Stimulated activated CD4-positive, alpha-beta T cell treated with anti-CD3 and anti-CD28 coated beads, Interleukin-4, amount 100 ng/mL, for 48 hours (primary cell): Measurements from ENCODE around the gene ETS1.
A peak's percentile ranks its signal among the peaks of the same experiment; 100 is the strongest.

Experiments
- DNase-seq, 2 donors: peaks; one replicate each; pipeline ENCODE4 v3.0.0-alpha.2; 2020; ENCODE audit warnings: low read depth in 2 of 2

ETS1 gene

DNA sequence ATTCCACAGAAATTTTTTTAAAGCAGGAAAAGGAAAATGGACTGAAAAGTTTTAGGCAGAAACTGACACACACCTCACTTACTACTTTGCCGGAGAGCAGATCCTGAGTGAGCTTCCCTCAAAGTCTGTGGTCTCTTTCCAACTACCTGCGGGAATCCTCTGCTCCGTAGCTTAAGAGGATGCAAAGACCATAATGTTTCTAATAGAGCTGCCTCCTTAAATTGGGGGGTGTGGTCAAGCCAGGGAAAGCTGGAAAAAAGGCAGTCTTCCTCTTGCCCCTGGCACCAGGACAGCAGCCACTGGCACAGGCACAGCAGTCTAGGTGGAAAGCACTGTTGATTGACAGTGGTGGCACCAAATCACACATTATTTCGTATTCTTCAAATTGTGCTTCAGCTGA lies at the start of gene ETS1:
Gene ETS1 (minus strand): TSS at position 144 of the 400 bp plus-strand sequence. CDS start 14,428 bp downstream, outside the sequence.
- DNase-seq: no peak

DNA sequence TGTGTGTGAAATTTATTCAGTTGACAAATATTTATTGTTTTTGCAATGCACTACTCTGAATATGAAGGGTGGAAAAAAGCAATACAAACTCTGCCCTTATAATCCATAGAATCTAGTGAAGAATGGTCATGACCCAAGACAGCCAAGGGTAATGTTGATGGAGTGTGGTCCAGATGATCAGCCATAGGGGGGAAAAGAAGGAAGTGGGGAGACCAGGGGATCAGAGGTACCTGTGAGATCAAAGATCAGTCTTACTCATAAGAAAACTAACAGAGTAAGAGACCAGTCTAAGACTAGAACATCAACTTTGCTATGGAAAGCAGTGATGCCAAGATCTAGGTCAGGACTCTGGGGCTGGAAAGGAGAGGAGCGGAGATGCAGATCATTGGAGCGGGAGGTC lies 47.0 kb upstream of the ETS1 start:
- no peak for DNase-seq

- DNase-seq: no peak
Measured at GRCh38 chr11:128633384-128633965, 46.1 kb upstream of the ETS1 start.

GRCh38 chr11:128632141-128632791 lies 44.9 kb upstream of the ETS1 start:
- peak in 1 of 2 donors; percentile 33 for DNase-seq

- DNase-seq: peak; percentile 87 to 95
Measured at GRCh38 chr11:128630367-128631230, 43.2 kb upstream of the ETS1 start.

DNA sequence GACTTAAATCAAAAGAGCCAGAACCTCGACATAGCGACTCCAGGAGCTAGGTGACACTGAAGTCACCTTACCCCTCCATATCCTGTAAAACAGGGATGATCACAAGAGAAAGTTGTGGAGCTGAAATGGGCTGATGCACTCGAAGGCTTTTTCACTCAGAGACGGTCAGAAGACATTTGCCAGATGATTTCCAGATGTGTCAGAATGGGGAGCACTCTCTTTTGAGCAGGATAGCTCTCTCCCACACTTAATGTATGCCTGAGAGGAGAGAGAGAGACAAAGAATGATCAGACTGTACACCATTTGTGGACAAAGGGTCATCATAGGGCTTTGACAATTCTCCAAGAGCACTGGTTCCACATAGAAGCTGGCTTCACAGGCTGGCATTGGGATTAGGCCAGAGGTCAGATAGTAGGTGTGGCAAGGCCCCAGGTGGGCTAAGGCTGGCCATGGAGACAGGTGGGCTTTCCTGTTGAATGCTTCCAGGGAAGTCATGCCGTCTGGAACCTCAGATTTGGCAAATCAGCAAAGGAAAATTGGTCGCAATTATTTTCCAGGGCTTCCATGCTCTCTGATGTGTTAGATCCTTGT lies 42.3 kb upstream of the ETS1 start:
- DNase-seq: no peak

DNA sequence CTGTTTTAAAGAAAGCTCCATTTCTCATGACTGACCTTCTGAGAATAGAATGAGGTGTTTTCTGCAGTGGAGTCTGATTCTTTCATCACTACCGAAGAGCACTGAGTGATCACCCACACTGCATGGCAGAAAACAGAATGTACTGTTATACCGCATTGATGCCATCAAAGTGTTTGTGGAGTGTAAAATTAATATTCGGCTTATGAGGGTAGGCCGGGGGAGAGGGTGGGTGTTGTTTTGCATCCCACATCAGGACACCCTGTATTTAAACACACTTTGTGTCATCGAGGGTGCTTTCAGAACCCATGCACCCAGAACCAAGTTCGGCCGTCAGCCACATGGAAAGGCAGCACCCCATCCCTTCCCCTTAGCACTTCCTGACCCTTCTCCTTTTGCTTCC lies 41.3 kb upstream of the ETS1 start:
- no peak for DNase-seq

DNA sequence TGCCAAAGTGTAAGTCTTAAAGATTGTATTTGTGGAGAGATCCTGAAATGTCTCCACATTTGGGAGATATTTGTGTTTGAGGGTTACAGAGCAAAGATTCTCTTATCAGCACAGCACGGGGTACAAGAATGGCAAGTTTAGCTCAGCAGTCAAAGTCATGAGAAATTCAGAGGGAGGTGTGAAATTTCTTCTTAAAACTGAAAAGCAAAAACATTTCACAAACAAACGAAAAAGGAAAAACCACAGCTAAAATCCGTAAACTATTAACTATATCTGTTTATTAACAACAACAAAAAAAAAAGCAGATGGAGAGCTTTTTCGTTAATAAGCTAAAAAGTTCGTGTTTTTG lies 40.9 kb upstream of the ETS1 start:
- DNase-seq: no peak

DNA sequence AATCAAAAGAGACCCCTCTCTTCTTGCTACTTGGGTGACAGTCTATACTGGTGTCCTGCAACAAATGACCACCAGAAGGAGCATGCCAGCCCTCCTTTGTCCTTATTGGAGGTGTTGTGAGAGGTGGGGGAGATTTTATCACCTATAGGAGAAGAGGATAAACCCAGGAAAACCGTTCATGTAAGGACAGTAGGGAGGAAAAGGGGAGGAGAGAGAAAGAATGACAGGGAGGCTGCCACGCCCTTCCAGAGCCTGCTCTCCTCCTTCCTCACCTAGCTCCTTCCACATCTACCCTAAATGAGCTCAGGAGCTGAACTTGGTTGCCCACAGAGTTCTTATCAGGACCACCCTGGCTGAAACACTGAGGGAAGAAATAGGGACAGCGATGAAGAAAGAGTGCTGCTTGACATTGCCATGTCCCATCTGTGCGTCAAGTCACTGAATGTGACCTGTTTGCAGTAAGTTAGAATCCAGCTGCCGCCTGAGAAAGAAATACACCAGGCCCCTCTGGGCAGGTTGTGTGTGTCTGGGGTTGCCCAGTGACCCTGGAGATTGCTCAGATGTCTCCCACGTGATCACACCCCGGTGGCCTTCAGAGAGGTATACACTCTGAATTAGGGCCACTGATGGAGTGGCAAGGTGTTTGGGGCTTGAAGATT lies 40.4 kb upstream of the ETS1 start:
- DNase-seq: no peak

GRCh38 chr11:128626913-128627665 lies 39.7 kb upstream of the ETS1 start:
- DNase-seq: no peak

DNA sequence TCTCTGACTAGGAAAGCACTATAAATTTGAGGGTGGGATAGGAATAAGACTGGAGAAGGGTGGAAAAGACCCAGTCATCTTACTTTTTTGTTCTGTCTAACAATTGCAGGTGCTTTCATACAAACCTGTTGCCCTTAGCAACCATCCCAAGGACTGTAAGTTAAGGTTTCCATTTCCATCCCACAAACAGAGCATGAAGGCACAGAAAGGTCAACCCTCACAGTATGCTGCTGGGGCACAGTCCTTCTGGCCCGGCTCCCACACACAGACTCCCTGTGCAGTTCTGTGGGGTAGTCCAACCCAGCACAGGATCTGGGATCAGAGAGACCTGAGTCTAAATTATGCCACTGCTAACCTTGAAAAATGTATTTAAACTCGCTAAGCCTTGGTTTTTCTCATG lies 38.4 kb upstream of the ETS1 start:
- no peak for DNase-seq

- DNase-seq: no peak
Measured at GRCh38 chr11:128625326-128625725, 38.0 kb upstream of the ETS1 start.

- DNase-seq: peak in 1 of 2 donors; percentile 57
Measured at GRCh38 chr11:128624269-128625175, 37.2 kb upstream of the ETS1 start.

DNA sequence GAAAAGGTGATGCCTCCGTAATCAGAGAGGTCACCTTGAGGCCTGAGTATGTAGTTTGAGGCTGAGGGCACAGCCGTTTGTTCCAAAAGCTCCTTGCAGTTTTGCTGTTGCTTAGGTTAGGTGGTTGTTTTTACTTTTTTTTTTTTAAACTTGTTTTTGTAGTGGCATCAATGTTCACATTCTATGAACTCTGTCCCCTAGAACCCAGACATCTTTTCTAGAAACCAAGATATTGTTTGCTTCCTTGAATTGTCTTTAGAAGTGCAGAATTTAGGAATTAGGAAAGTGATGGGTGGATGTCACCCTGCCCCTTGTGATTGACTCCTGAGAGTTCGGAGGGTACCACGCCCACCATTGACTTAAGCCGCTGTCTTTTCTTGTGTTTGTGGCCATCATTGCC lies 35.7 kb upstream of the ETS1 start:
- DNase-seq: no peak

DNA sequence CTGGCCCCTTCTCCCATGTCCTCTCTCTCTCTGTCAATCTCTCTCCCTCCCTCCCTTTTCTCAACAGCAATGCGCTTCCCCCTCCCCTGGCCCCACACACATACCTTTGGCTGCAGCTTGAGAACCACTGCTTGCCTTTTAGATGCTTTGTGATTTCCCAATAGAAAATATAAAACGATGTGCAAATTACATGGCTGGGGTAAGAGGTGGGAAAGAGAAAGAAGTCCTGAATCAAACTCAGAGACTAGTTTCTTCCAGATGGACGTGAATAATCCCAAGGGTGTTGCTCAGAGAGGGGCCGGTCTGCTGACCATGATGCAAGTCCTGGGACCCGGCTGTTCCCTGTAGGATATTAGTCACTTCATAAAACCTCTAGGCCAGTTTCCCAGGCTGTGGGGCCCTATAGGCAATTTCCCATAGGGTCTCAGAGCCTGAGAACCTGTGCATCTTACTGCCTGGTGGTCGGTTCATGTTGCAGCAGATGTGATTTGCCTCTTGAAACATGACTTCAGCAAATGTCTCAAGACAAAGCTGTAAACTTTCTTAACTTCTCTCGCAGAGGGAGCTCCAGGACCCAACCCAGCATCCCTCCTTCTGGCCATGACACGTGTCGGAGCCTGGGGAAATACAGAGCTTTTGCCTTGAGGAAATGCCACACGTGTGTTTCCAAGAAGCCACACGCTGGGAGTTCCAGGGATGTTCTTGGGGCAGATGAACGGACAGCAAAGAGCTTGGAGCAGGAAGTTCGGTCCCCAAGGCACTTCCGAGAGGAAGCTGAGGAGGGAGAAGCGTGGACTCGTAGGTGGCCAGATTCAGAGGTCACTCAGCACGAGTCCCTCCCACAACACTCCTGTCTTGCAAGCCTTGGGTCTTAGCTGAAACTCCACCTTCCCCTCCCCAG lies 34.5 kb upstream of the ETS1 start:
- DNase-seq: no peak

GRCh38 chr11:128620309-128621100 lies 33.1 kb upstream of the ETS1 start:
- DNase-seq: no peak

GRCh38 chr11:128619540-128620308 lies 32.4 kb upstream of the ETS1 start:
- no peak for DNase-seq

DNA sequence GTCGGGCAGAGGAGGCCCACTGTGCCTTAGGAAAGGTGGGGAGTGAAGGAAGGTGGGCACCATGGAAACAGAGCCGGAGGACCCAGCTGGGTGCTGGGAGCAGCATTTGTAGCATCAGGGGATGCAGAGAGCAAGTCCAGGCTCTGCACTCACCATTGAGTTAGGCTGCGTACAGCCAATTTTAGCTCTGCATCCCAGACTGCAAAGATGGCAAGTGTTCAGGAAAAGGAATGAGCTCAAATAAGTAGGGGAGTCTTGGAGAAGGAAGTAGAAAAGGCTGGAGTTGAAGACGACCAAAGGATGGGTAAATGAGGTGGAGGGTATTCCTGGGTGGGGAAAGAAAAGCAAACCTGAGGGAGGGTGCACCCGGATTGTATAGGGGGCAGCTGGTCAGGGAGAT lies 31.6 kb upstream of the ETS1 start:
- DNase-seq: no peak
